Keratinocyte (primary cell): ENCODE data around the gene CASTOR1. TPM values are rescaled to one million over a fixed set of nuclear protein-coding genes. Genes with fewer than 3 reads are reported as not detected.

Experiments used
- DNase-seq: peaks from one replicate; pipeline ENCODE4 v3.0.0-alpha.2; 2011; ENCODE audit warnings: low read depth, missing footprints, low spot score
- FAIRE-seq: peaks from 2 replicates; lab custom pipeline; 2011; peaks lifted over from hg19 to GRCh38; lab: Jason Lieb, UNC
- H2AFZ ChIP-seq: 2 replicates; pipeline ENCODE4 v1.6.0; 2012; ENCODE audit warnings: low read length, control low read depth, inconsistent platforms; ENCODE audit not compliant: control insufficient read depth
- H3K27ac ChIP-seq: 2 replicates; pipeline ENCODE4 v1.5.1; 2011; ENCODE audit warnings: low read length; ENCODE audit not compliant: control insufficient read depth, insufficient read depth
- H3K27me3 ChIP-seq: 3 replicates; pipeline ENCODE4 v1.6.0; 2011; ENCODE audit warnings: low read length; ENCODE audit not compliant: control insufficient read depth, insufficient read depth; ENCODE audit errors: extremely low read depth
- H3K36me3 ChIP-seq, 2 experiments: 2 replicates in 1 of 2; 3 replicates in 1 of 2; pipeline ENCODE4 v1.5.1; 2011; ENCODE audit warnings: low read length in 2 of 2, mild to moderate bottlenecking in 1 of 2; ENCODE audit not compliant: control insufficient read depth in 2 of 2, insufficient read depth in 2 of 2; ENCODE audit errors: extremely low read depth in 1 of 2
- H3K4me1 ChIP-seq: 3 replicates; pipeline ENCODE4 v1.5.1; 2011; ENCODE audit warnings: low read length; ENCODE audit not compliant: control insufficient read depth, insufficient read depth; ENCODE audit errors: extremely low read depth
- H3K4me2 ChIP-seq: 3 replicates; pipeline ENCODE4 v1.6.0; 2011; ENCODE audit warnings: low read depth, low read length; ENCODE audit not compliant: control insufficient read depth, insufficient read depth; ENCODE audit errors: extremely low read depth
- H3K4me3 ChIP-seq, 3 experiments: fragments of 200-600 bp in 1 of 3; sonication (generic) in 1 of 3; 2 replicates in 2 of 3; 3 replicates in 1 of 3; pipeline ENCODE4 v1.5.1; 2011 to 2016; ENCODE audit warnings: low read length in 3 of 3, mild to moderate bottlenecking in 3 of 3, control low read depth in 2 of 3, inconsistent platforms in 1 of 3, low read depth in 1 of 3, mixed read lengths in 1 of 3, mixed run types in 1 of 3, moderate library complexity in 1 of 3; ENCODE audit not compliant: control insufficient read depth in 2 of 3, insufficient read depth in 2 of 3; ENCODE audit errors: extremely low read depth in 1 of 3
- H3K79me2 ChIP-seq: 2 replicates; pipeline ENCODE4 v1.6.0; 2012; ENCODE audit warnings: low read length; ENCODE audit not compliant: control insufficient read depth, insufficient read depth
- H3K9ac ChIP-seq: 3 replicates; pipeline ENCODE4 v1.6.0; 2011; ENCODE audit warnings: low read length; ENCODE audit not compliant: control insufficient read depth, insufficient read depth; ENCODE audit errors: extremely low read depth
- H3K9me1 ChIP-seq: 3 replicates; pipeline ENCODE4 v1.6.0; 2011; ENCODE audit warnings: low read length; ENCODE audit not compliant: control insufficient read depth, insufficient read depth; ENCODE audit errors: extremely low read depth
- H3K9me3 ChIP-seq: 2 replicates; pipeline ENCODE4 v1.5.1; 2012; ENCODE audit warnings: low read depth, low read length; ENCODE audit not compliant: control insufficient read depth
- H4K20me1 ChIP-seq: 3 replicates; pipeline ENCODE4 v1.6.0; 2011; ENCODE audit warnings: low read length; ENCODE audit not compliant: control insufficient read depth, insufficient read depth; ENCODE audit errors: extremely low read depth
- EZH2 ChIP-seq: IDR thresholded peaks from one replicate; pipeline ENCODE4 v1.6.1; 2012; ENCODE audit warnings: inconsistent platforms, mild to moderate bottlenecking, low read length, moderate library complexity
- dilution Hi-C: fragments of 300-500 bp; cut with MboI; formaldehyde crosslinking; loops from one replicate; pipeline ENCODE4 v1.7.0; 2020; ENCODE audit warnings: low sequenced_read_pairs; ENCODE audit not compliant: extremely low pct_ligation_motif_present
- polyA plus RNA-seq, 5 experiments: library from polyadenylated mRNA; depleted of rRNA in 3 of 5; stranded (reverse) in 3 of 5; stranded (forward) in 1 of 5; unstranded in 1 of 5; fragments of >200 nt; gene quantifications; 1 replicate in 1 of 5; 2 replicates in 3 of 5; 3 replicates in 1 of 5; pipeline versions ENCODE4 v1.2.1 to v1.2.3, GENCODE V29; 2011 to 2012; ENCODE audit warnings: missing spikeins in 2 of 5, low read depth in 1 of 5, low replicate concordance in 1 of 5
- TF ChIP-seq, protein P1 (sequence below), 3 experiments: IDR thresholded peaks in 1 of 3; conservative IDR thresholded peaks in 1 of 3; optimal IDR thresholded peaks in 1 of 3; 2 replicates in 2 of 3; 3 replicates in 1 of 3; pipeline versions ENCODE3 to v1.5.1; 2011; ENCODE audit warnings: low read length in 3 of 3, mild to moderate bottlenecking in 3 of 3, moderate library complexity in 2 of 3, control low read depth in 1 of 3, inconsistent platforms in 1 of 3; ENCODE audit not compliant: insufficient read depth in 2 of 3; ENCODE audit errors: extremely low read depth in 1 of 3

CASTOR1 gene
- polyA plus RNA-seq, 1 donor (not counting 4 experiments of a cell fraction or from before 2014, with no cell fraction given), result 9.1 TPM

DNA sequence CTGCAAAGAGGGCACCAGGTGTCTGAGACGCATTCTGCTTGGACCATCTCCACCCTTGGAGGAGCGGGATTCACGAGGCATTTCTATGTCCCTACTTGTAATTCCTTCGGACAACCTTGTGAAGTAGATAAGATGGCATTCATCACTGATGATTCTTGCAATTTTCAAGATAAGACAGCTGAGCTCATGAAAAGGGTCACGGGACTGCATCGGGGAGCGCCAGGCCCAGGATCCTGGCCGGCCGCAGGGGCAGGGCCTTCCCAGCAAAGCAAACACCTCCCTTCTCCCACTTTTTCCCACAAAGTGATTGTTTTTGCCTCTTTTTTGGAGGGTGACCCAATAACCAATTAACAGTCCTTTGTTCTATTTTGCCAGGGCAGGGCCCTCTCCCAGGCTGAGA is 51.2 kb downstream of the CASTOR1 start:
- Histone ChIP-seq H3K27ac (no peak overlapping the region), H3K36me3 (peaks cover 0 to 2% of the 10 kb centered on the region in 2 experiments), H3K9me3 (no peaks in the 10 kb centered on the region), H3K9me1 (no peaks in the 10 kb centered on the region), H3K9ac (no peak overlapping the region), H3K4me1 (no peaks in the 10 kb centered on the region), H3K79me2 (no peaks in the 10 kb centered on the region), H3K4me2 (no peak overlapping the region), H3K4me3 (no peak overlapping the region), H2AFZ (no peak overlapping the region), H3K27me3 (no peaks in the 10 kb centered on the region), H4K20me1 (no peaks in the 10 kb centered on the region)
- TF ChIP-seq, protein P1, sequence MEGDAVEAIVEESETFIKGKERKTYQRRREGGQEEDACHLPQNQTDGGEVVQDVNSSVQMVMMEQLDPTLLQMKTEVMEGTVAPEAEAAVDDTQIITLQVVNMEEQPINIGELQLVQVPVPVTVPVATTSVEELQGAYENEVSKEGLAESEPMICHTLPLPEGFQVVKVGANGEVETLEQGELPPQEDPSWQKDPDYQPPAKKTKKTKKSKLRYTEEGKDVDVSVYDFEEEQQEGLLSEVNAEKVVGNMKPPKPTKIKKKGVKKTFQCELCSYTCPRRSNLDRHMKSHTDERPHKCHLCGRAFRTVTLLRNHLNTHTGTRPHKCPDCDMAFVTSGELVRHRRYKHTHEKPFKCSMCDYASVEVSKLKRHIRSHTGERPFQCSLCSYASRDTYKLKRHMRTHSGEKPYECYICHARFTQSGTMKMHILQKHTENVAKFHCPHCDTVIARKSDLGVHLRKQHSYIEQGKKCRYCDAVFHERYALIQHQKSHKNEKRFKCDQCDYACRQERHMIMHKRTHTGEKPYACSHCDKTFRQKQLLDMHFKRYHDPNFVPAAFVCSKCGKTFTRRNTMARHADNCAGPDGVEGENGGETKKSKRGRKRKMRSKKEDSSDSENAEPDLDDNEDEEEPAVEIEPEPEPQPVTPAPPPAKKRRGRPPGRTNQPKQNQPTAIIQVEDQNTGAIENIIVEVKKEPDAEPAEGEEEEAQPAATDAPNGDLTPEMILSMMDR (optimal IDR thresholded peaks at IDR 0.05 in 1 of 3, IDR thresholded peaks at IDR 0.05 in 1 of 3, conservative IDR thresholded peaks at IDR 0.05 in 1 of 3; ENCODE audit: extremely low read depth in 1 of 3, insufficient read depth in 2 of 3, low read length in 3 of 3), result no peak
- no peak for TF ChIP-seq EZH2
- FAIRE-seq (no peak), DNase-seq (no peak)
- dilution Hi-C loops, result no loop called here

DNA sequence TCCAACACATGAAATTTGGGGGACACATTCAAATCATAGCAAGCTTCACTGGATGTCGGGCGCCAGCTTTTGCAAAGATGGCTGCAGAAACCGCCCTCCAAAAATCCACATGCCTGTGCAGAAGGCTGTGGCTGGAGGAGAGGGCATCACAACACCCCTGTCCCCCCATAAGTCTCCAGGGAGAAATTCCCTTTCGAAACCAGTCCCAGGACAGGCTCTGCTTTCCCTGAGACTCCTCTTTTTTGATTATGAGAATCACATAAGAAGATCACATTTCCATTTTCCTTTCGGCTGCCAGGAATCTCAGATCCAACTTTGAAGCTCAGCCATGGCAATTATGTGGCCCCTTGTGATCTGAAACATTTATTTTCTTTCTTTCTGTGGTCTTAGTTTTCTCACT is 52.4 kb downstream of the CASTOR1 start:
- Histone ChIP-seq H3K9me3 (no peaks in the 10 kb centered on the region), H3K27me3 (no peaks in the 10 kb centered on the region), H4K20me1 (no peaks in the 10 kb centered on the region), H3K4me1 (no peaks in the 10 kb centered on the region), H3K79me2 (no peaks in the 10 kb centered on the region), H2AFZ (no peak overlapping the region), H3K9me1 (no peaks in the 10 kb centered on the region), H3K9ac (no peak overlapping the region), H3K27ac (no peak overlapping the region), H3K4me3 (no peak overlapping the region), H3K4me2 (no peak overlapping the region), H3K36me3 (peaks cover 0 to 2% of the 10 kb centered on the region in 2 experiments)
- dilution Hi-C loops, result no loop called here
- TF ChIP-seq EZH2, result no peak
- TF ChIP-seq, protein P1 (optimal IDR thresholded peaks at IDR 0.05 in 1 of 3, IDR thresholded peaks at IDR 0.05 in 1 of 3, conservative IDR thresholded peaks at IDR 0.05 in 1 of 3; ENCODE audit: extremely low read depth in 1 of 3, insufficient read depth in 2 of 3, low read length in 3 of 3), result no peak
- FAIRE-seq (no peak), DNase-seq (no peak)
